ENCODE results near the gene PI4K2B. TPM values are rescaled to one million over a fixed set of nuclear protein-coding genes. Genes with fewer than 3 reads are reported as not detected.
"Not testable (repeated sequence)": the region's sequence is repeated elsewhere in the genome, so short reads cannot be mapped to it uniquely, and the experiment has no call there.

Gene PI4K2B
- total RNA-seq, 1 donor from 2014 or later, result 14.1 TPM

DNA sequence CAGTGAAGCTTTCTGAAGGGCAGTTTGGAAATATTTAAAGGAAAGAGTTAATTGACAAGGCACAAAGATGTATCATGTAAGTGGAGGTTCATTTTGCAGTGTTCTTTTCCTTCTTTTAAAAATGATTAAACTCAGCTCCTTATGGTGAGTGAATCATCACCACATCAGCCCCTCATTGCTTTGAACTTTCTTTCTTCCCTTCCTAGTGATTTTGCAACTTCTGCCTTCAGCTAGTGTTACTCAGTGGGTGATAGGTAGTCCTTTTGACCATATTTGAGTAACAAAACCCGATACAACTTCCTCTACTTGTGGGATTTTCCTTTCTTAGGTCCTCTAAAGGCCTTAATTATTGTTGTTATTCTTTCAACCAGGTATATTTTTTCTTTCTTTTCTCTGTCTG is 86.9 kb downstream of the PI4K2B start:
- TF ChIP-seq, protein P1, sequence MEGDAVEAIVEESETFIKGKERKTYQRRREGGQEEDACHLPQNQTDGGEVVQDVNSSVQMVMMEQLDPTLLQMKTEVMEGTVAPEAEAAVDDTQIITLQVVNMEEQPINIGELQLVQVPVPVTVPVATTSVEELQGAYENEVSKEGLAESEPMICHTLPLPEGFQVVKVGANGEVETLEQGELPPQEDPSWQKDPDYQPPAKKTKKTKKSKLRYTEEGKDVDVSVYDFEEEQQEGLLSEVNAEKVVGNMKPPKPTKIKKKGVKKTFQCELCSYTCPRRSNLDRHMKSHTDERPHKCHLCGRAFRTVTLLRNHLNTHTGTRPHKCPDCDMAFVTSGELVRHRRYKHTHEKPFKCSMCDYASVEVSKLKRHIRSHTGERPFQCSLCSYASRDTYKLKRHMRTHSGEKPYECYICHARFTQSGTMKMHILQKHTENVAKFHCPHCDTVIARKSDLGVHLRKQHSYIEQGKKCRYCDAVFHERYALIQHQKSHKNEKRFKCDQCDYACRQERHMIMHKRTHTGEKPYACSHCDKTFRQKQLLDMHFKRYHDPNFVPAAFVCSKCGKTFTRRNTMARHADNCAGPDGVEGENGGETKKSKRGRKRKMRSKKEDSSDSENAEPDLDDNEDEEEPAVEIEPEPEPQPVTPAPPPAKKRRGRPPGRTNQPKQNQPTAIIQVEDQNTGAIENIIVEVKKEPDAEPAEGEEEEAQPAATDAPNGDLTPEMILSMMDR (conservative IDR thresholded peaks at IDR 0.05), result no peak
- no peaks in the 10 kb centered on the region for H3K4me1 Mint-ChIP-seq (ENCODE audit: unreplicated experiment)
- H3K27me3 Mint-ChIP-seq, result no peaks in the 10 kb centered on the region
- H3K36me3 Mint-ChIP-seq, result peaks cover 18% of the 10 kb centered on the region
- DNase-seq (ENCODE audit: extremely low spot score, unreplicated experiment), result no peak
- H3K27ac Mint-ChIP-seq, result no peak overlapping the region
- H3K4me3 Mint-ChIP-seq, result no peak overlapping the region
- no peaks in the 10 kb centered on the region for H3K9me3 Mint-ChIP-seq

DNA sequence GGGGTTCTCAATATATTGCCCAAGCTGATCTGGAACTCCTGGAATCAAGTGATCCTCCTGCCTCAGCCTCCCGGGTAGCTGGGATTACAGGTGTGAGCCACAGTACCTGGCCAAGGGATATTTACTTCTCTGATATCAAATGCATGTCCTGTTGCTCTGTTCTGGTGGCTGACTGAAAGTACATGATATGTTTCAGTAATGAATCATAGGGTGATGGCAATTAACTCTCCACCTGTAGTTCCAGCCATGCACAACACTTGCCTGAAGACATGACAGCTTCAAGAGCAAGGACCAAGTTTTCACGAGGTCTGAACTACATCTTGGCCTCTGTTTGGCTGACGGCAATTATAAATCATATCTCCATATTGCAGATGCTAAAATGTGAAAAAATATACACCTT is 87.9 kb downstream of the PI4K2B start:
- H3K36me3 Mint-ChIP-seq, result peaks cover 18% of the 10 kb centered on the region
- no peaks in the 10 kb centered on the region for H3K9me3 Mint-ChIP-seq
- H3K27me3 Mint-ChIP-seq, result no peaks in the 10 kb centered on the region
- H3K4me1 Mint-ChIP-seq (ENCODE audit: unreplicated experiment), result no peaks in the 10 kb centered on the region
- no peak overlapping the region for H3K27ac Mint-ChIP-seq
- H3K4me3 Mint-ChIP-seq, result no peak overlapping the region
- DNase-seq (ENCODE audit: extremely low spot score, unreplicated experiment), result no peak
- TF ChIP-seq, protein P1 (conservative IDR thresholded peaks at IDR 0.05), result no peak

DNA sequence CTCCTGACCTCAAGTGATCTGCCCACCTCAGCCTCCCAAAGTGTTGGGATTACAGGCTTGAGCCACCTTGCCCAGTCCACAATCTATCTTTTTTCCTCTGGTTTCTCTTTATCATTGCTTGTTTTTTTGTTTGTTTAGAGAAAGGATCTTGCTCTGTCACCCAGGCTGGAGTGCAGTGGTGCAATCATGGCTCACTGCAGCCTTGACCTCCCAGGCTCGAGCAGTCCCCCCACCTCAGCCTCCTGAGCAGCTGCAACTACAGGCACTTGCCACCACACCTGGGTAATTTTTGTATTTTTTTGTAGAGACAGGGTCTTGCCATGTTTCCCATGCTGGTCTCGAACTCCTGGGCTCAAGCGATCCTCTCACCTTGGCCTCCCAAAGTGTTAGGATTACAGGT is 94.6 kb downstream of the PI4K2B start:
- not testable (repeated sequence) for H3K27me3 Mint-ChIP-seq; H3K27ac Mint-ChIP-seq; H3K9me3 Mint-ChIP-seq; H3K4me1 Mint-ChIP-seq (ENCODE audit: unreplicated experiment); H3K36me3 Mint-ChIP-seq; DNase-seq (ENCODE audit: extremely low spot score, unreplicated experiment); H3K4me3 Mint-ChIP-seq

Other genes starting within 250 kb of the PI4K2B start
- gene LGI2, start 203.1 kb upstream of the PI4K2B start, total RNA-seq (ENCODE audit: low replicate concordance), result 1.1 and 5.4 TPM in 2 replicates
- gene SEPSECS, start 73.6 kb upstream of the PI4K2B start, total RNA-seq (ENCODE audit: low replicate concordance), result 8.0 and 8.7 TPM in 2 replicates
- gene ZCCHC4, start 78.7 kb downstream of the PI4K2B start, total RNA-seq (ENCODE audit: low replicate concordance), result 9.3 and 11.2 TPM in 2 replicates
- 17.8 and 29.1 TPM in 2 replicates for gene ANAPC4, start 143.2 kb downstream of the PI4K2B start, total RNA-seq (ENCODE audit: low replicate concordance)